Measurements from ENCODE around the gene RNF220.

DNA sequence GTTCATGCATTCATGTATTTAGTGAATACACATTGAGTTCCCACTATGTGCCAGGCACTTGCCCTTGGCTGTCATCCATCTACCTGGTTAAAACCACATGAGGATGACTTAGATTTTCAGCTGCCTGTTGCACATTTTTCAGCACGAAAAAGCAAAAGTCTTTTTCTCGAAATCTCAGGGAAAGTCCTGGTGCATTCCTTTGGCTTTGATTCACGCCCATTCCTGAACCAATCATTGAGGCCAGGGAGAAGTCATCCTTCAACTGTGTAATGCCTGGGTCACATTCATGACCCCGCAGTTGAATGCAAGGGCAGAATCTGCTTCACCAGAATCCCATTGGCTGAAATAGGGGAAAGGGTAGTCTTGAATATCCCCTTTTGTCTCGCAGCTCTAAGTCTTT lies 84.4 kb downstream of the RNF220 start:
- no peak for TF ChIP-seq POLR2A (IDR thresholded peaks at IDR 0.05)
- TF ChIP-seq, protein P1, sequence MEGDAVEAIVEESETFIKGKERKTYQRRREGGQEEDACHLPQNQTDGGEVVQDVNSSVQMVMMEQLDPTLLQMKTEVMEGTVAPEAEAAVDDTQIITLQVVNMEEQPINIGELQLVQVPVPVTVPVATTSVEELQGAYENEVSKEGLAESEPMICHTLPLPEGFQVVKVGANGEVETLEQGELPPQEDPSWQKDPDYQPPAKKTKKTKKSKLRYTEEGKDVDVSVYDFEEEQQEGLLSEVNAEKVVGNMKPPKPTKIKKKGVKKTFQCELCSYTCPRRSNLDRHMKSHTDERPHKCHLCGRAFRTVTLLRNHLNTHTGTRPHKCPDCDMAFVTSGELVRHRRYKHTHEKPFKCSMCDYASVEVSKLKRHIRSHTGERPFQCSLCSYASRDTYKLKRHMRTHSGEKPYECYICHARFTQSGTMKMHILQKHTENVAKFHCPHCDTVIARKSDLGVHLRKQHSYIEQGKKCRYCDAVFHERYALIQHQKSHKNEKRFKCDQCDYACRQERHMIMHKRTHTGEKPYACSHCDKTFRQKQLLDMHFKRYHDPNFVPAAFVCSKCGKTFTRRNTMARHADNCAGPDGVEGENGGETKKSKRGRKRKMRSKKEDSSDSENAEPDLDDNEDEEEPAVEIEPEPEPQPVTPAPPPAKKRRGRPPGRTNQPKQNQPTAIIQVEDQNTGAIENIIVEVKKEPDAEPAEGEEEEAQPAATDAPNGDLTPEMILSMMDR (IDR thresholded peaks at IDR 0.05), result no peak

All from uterus (tissue), 2 donors.